PC-9 (cell line): ENCODE data around the gene EEF1B2. TPM values are rescaled to one million over a fixed set of nuclear protein-coding genes. Genes with fewer than 3 reads are reported as not detected.
"Not testable (repeated sequence)": the region's sequence is repeated elsewhere in the genome, so short reads cannot be mapped to it uniquely, and the experiment has no call there.

Experiments
- BruUV-seq: library from RNA; stranded (reverse); fragments of 400-500 nt; replicated peaks from 2 replicates; lab custom pipeline; 2021; lab: Mats Ljungman, UMichigan
- CTCF ChIA-PET: fragments of 300-600 bp; sonication (Branson Sonifier 250); formaldehyde crosslinking; loops from one replicate; lab custom pipeline; 2022; ENCODE audit warnings: antibody characterized with exemption; lab: Charles Lee
- POLR2A ChIA-PET: fragments of 300-600 bp; sonication (Branson Sonifier 250); formaldehyde crosslinking; loops from one replicate; lab custom pipeline; 2022; ENCODE audit warnings: antibody characterized with exemption; ENCODE audit not compliant: unreplicated experiment; lab: Charles Lee
- DNase-seq, 2 experiments: peaks; one replicate each; pipeline versions ENCODE4 v3.0.0 to v3.0.0-alpha.2; 2015 to 2022; ENCODE audit warnings: mixed read lengths in 1 of 2
- H2AFZ ChIP-seq: fragments of 200-600 bp; sonication (generic); 2 replicates; pipeline ENCODE4 v1.8.1; 2017; ENCODE audit warnings: antibody characterized with exemption
- H3F3A ChIP-seq: fragments of 200-600 bp; sonication (generic); 2 replicates; pipeline ENCODE4 v1.8.1; 2017; ENCODE audit warnings: antibody characterized with exemption, mild to moderate bottlenecking, low read depth; ENCODE audit not compliant: insufficient read depth
- H3K27ac ChIP-seq: fragments of 200-600 bp; sonication (generic); 2 replicates; pipeline ENCODE4 v1.6.1; 2016; ENCODE audit warnings: mixed run types
- H3K27me3 ChIP-seq: fragments of 200-600 bp; sonication (generic); 2 replicates; pipeline ENCODE4 v1.6.1; 2016; ENCODE audit warnings: low read depth, mixed run types; ENCODE audit not compliant: insufficient read depth
- H3K36me3 ChIP-seq: fragments of 200-600 bp; sonication (generic); 2 replicates; pipeline ENCODE4 v1.6.1; 2016; ENCODE audit warnings: low read depth, mixed run types
- H3K4me1 ChIP-seq: fragments of 200-600 bp; sonication (generic); replicated peaks from 2 replicates; pipeline ENCODE4 v1.6.1; 2016; ENCODE audit warnings: mixed run types; ENCODE audit not compliant: insufficient read depth
- H3K4me2 ChIP-seq: fragments of 200-600 bp; sonication (generic); 2 replicates; pipeline ENCODE4 v1.6.1; 2017; ENCODE audit warnings: mixed run types
- H3K4me3 ChIP-seq: fragments of 200-600 bp; sonication (generic); 2 replicates; pipeline ENCODE4 v1.6.1; 2016; ENCODE audit warnings: mixed run types
- H3K79me2 ChIP-seq: fragments of 200-600 bp; sonication (generic); 2 replicates; pipeline ENCODE4 v1.6.1; 2017; ENCODE audit warnings: low read depth, mixed run types
- H3K9me2 ChIP-seq: fragments of 200-600 bp; sonication (generic); 2 replicates; pipeline ENCODE4 v1.8.1; 2017; ENCODE audit warnings: mild to moderate bottlenecking; ENCODE audit not compliant: insufficient read depth
- H3K9me3 ChIP-seq: fragments of 200-600 bp; sonication (generic); 2 replicates; pipeline ENCODE4 v1.8.1; 2016; ENCODE audit warnings: low read depth; ENCODE audit not compliant: insufficient read depth
- H4K20me1 ChIP-seq: fragments of 200-600 bp; sonication (generic); 2 replicates; pipeline ENCODE4 v1.8.1; 2017; ENCODE audit not compliant: insufficient read depth
- CTCF ChIP-seq: fragments of 200-600 bp; sonication (generic); conservative IDR thresholded peaks from 2 replicates; pipeline ENCODE4 v1.6.1; 2017; ENCODE audit warnings: mixed run types, antibody characterized with exemption, mild to moderate bottlenecking, moderate library complexity
- EZH2 ChIP-seq: fragments of 200-600 bp; sonication (generic); IDR thresholded peaks from 2 replicates; pipeline ENCODE4 v1.8.0; 2017; ENCODE audit warnings: antibody characterized with exemption, low read depth
- intact Hi-C: fragments of 100-400 bp; cut with micrococcal nuclease; formaldehyde crosslinking; loops from one replicate; pipeline ENCODE4 v1.10.0; 2022; ENCODE audit not compliant: unreplicated experiment
- total RNA-seq: library from RNA; stranded (reverse); gene quantifications from 2 replicates; pipeline ENCODE4 v1.2.3, GENCODE V29; 2021

EEF1B2 gene
- total RNA-seq, 1 experiment from 2014 or later: 367 TPM

- no peak for TF ChIP-seq CTCF
- TF ChIP-seq EZH2: no peak
- intact Hi-C loops: no loop called here
- Histone ChIP-seq H3F3A (no peaks in the 10 kb centered on the region), H3K9me2 (no peaks in the 10 kb centered on the region), H2AFZ (no peak overlapping the region), H3K4me3 (no peak overlapping the region), H3K4me2 (no peak overlapping the region), H3K27me3 (no peaks in the 10 kb centered on the region), H3K79me2 (no peaks in the 10 kb centered on the region), H4K20me1 (no peaks in the 10 kb centered on the region), H3K36me3 (no peaks in the 10 kb centered on the region), H3K27ac (no peak overlapping the region), H3K9me3 (no peaks in the 10 kb centered on the region), H3K4me1 (no peaks in the 10 kb centered on the region)
- POLR2A ChIA-PET: no interaction called here
- CTCF ChIA-PET: no interaction called here
- BruUV-seq: no TSS peak
- no peak for DNase-seq
Observed at GRCh38 chr2:206115026-206115578, 44.6 kb upstream of the EEF1B2 start.

GRCh38 chr2:206116278-206116677 is 43.4 kb upstream of the EEF1B2 start:
- Histone ChIP-seq H3K9me3 (no peaks in the 10 kb centered on the region), H3K9me2 (no peaks in the 10 kb centered on the region), H3K4me2 (no peak overlapping the region), H3K4me3 (no peak overlapping the region), H2AFZ (no peak overlapping the region), H4K20me1 (no peaks in the 10 kb centered on the region), H3K79me2 (no peaks in the 10 kb centered on the region), H3K27me3 (no peaks in the 10 kb centered on the region), H3F3A (no peaks in the 10 kb centered on the region), H3K4me1 (no peaks in the 10 kb centered on the region), H3K27ac (no peak overlapping the region), H3K36me3 (no peaks in the 10 kb centered on the region)
- DNase-seq: no peak
- TF ChIP-seq CTCF: no peak
- no peak for TF ChIP-seq EZH2
- intact Hi-C loops: no loop called here
- BruUV-seq: no TSS peak
- ChIA-PET CTCF (no interaction called here), POLR2A (no interaction called here)

- H3K4me2 ChIP-seq, BruUV-seq, H3K36me3 ChIP-seq, H3K9me3 ChIP-seq, H2AFZ ChIP-seq, H3K27ac ChIP-seq, H3K79me2 ChIP-seq, POLR2A ChIA-PET, H3K4me3 ChIP-seq, H3F3A ChIP-seq, H3K9me2 ChIP-seq, DNase-seq, H3K27me3 ChIP-seq, H4K20me1 ChIP-seq, intact Hi-C loops, H3K4me1 ChIP-seq, CTCF ChIA-PET: not testable (repeated sequence)
Observed at GRCh38 chr2:206122569-206122968, 37.1 kb upstream of the EEF1B2 start.

- intact Hi-C loops: no loop called here
- ChIA-PET CTCF (no interaction called here), POLR2A (no interaction called here)
- H3K4me1 ChIP-seq: no peaks in the 10 kb centered on the region
- H3K27me3 ChIP-seq: no peaks in the 10 kb centered on the region
- H3K9me2 ChIP-seq: no peaks in the 10 kb centered on the region
- H3K79me2 ChIP-seq: no peaks in the 10 kb centered on the region
- H2AFZ ChIP-seq: no peak overlapping the region
- no TSS peak for BruUV-seq
- no peak overlapping the region for H3K27ac ChIP-seq
- 0 out of 2 replicates have a peak, but pooled peaks cover 4% of the 10 kb centered on the region for H3K36me3 ChIP-seq
- no peaks in the 10 kb centered on the region for H3F3A ChIP-seq
- H3K9me3 ChIP-seq: no peaks in the 10 kb centered on the region
- H3K4me2 ChIP-seq: no peak overlapping the region
- TF ChIP-seq CTCF (no peak), EZH2 (no peak)
- no peak overlapping the region for H3K4me3 ChIP-seq
- H4K20me1 ChIP-seq: no peaks in the 10 kb centered on the region
- DNase-seq: no peak
Observed at GRCh38 chr2:206125901-206126300, 33.8 kb upstream of the EEF1B2 start.
